ENCODE measurements around the gene NOMO2. TPM values are rescaled to one million over a fixed set of nuclear protein-coding genes. Genes with fewer than 3 reads are reported as not detected.
"Not testable (repeated sequence)": the region's sequence is repeated elsewhere in the genome, so short reads cannot be mapped to it uniquely, and the experiment has no call there.

Gene NOMO2
- polyA plus RNA-seq, 1 donor: 130 TPM

- not testable (repeated sequence) for H3K4me3 ChIP-seq (ENCODE audit: low read length); H3K9me3 ChIP-seq (ENCODE audit: control insufficient read depth, low read depth, low read length); H3K36me3 ChIP-seq (ENCODE audit: control insufficient read depth, insufficient read depth, low read length); DNase-seq; H3K27me3 ChIP-seq (ENCODE audit: control insufficient read depth, insufficient read depth, low read length); H3K27ac ChIP-seq (ENCODE audit: low read length); H3K4me1 ChIP-seq (ENCODE audit: control insufficient read depth, insufficient read depth, low read length)
- WGBS (ENCODE audit: insufficient coverage, low lambda C conversion rate): no CpG with 5 or more reads among the region's 15 CpGs
Observed at GRCh38 chr16:18521445-18522181, 40.3 kb downstream of the NOMO2 start.

GRCh38 chr16:18518536-18519283 is 43.2 kb downstream of the NOMO2 start:
- H3K9me3 ChIP-seq (ENCODE audit: control insufficient read depth, low read depth, low read length); H3K27ac ChIP-seq (ENCODE audit: low read length); H3K4me1 ChIP-seq (ENCODE audit: control insufficient read depth, insufficient read depth, low read length); H3K36me3 ChIP-seq (ENCODE audit: control insufficient read depth, insufficient read depth, low read length); DNase-seq; H3K27me3 ChIP-seq (ENCODE audit: control insufficient read depth, insufficient read depth, low read length); H3K4me3 ChIP-seq (ENCODE audit: low read length): not testable (repeated sequence)
- WGBS (ENCODE audit: insufficient coverage, low lambda C conversion rate): no CpG with 5 or more reads among the region's 12 CpGs

- H3K27me3 ChIP-seq (ENCODE audit: control insufficient read depth, insufficient read depth, low read length); H3K9me3 ChIP-seq (ENCODE audit: control insufficient read depth, low read depth, low read length); H3K27ac ChIP-seq (ENCODE audit: low read length); H3K36me3 ChIP-seq (ENCODE audit: control insufficient read depth, insufficient read depth, low read length); H3K4me1 ChIP-seq (ENCODE audit: control insufficient read depth, insufficient read depth, low read length); H3K4me3 ChIP-seq (ENCODE audit: low read length); DNase-seq: not testable (repeated sequence)
- no CpG with 5 or more reads among the region's 7 CpGs for WGBS (ENCODE audit: insufficient coverage, low lambda C conversion rate)
Observed at GRCh38 chr16:18498430-18498829, 63.5 kb downstream of the NOMO2 start.

- not testable (repeated sequence) for H3K36me3 ChIP-seq (ENCODE audit: control insufficient read depth, insufficient read depth, low read length); H3K4me3 ChIP-seq (ENCODE audit: low read length); H3K4me1 ChIP-seq (ENCODE audit: control insufficient read depth, insufficient read depth, low read length); H3K27me3 ChIP-seq (ENCODE audit: control insufficient read depth, insufficient read depth, low read length); DNase-seq; H3K9me3 ChIP-seq (ENCODE audit: control insufficient read depth, low read depth, low read length); H3K27ac ChIP-seq (ENCODE audit: low read length)
- no CpG with 5 or more reads among the region's 5 CpGs for WGBS (ENCODE audit: insufficient coverage, low lambda C conversion rate)
Observed at GRCh38 chr16:18497032-18497431, 64.9 kb downstream of the NOMO2 start.

GRCh38 chr16:18492118-18492897 is 69.6 kb downstream of the NOMO2 start:
- not testable (repeated sequence) for H3K27ac ChIP-seq (ENCODE audit: low read length); H3K4me3 ChIP-seq (ENCODE audit: low read length); DNase-seq; H3K27me3 ChIP-seq (ENCODE audit: control insufficient read depth, insufficient read depth, low read length); H3K36me3 ChIP-seq (ENCODE audit: control insufficient read depth, insufficient read depth, low read length); H3K4me1 ChIP-seq (ENCODE audit: control insufficient read depth, insufficient read depth, low read length); H3K9me3 ChIP-seq (ENCODE audit: control insufficient read depth, low read depth, low read length)
- no CpG with 5 or more reads among the region's 11 CpGs for WGBS (ENCODE audit: insufficient coverage, low lambda C conversion rate)

- not testable (repeated sequence) for H3K27me3 ChIP-seq (ENCODE audit: control insufficient read depth, insufficient read depth, low read length); H3K4me3 ChIP-seq (ENCODE audit: low read length); H3K27ac ChIP-seq (ENCODE audit: low read length); H3K36me3 ChIP-seq (ENCODE audit: control insufficient read depth, insufficient read depth, low read length); H3K4me1 ChIP-seq (ENCODE audit: control insufficient read depth, insufficient read depth, low read length); DNase-seq; H3K9me3 ChIP-seq (ENCODE audit: control insufficient read depth, low read depth, low read length)
- no CpG with 5 or more reads among the region's 8 CpGs for WGBS (ENCODE audit: insufficient coverage, low lambda C conversion rate)
Observed at GRCh38 chr16:18436025-18436424, 125.9 kb downstream of the NOMO2 start.

GRCh38 chr16:18415827-18416226 is 146.1 kb downstream of the NOMO2 start:
- H3K27ac ChIP-seq (ENCODE audit: low read length); H3K36me3 ChIP-seq (ENCODE audit: control insufficient read depth, insufficient read depth, low read length); H3K4me3 ChIP-seq (ENCODE audit: low read length); DNase-seq; H3K27me3 ChIP-seq (ENCODE audit: control insufficient read depth, insufficient read depth, low read length); H3K9me3 ChIP-seq (ENCODE audit: control insufficient read depth, low read depth, low read length); H3K4me1 ChIP-seq (ENCODE audit: control insufficient read depth, insufficient read depth, low read length): not testable (repeated sequence)
- no CpG with 5 or more reads among the region's 7 CpGs for WGBS (ENCODE audit: insufficient coverage, low lambda C conversion rate)

- H3K4me3 ChIP-seq (ENCODE audit: low read length); DNase-seq: not testable (repeated sequence)
Observed at GRCh38 chr16:18409532-18410293, 152.2 kb downstream of the NOMO2 start.

GRCh38 chr16:18401851-18402657 is 159.8 kb downstream of the NOMO2 start:
- not testable (repeated sequence) for H3K4me3 ChIP-seq (ENCODE audit: low read length); H3K4me1 ChIP-seq (ENCODE audit: control insufficient read depth, insufficient read depth, low read length); H3K27ac ChIP-seq (ENCODE audit: low read length); H3K9me3 ChIP-seq (ENCODE audit: control insufficient read depth, low read depth, low read length); DNase-seq; H3K27me3 ChIP-seq (ENCODE audit: control insufficient read depth, insufficient read depth, low read length); H3K36me3 ChIP-seq (ENCODE audit: control insufficient read depth, insufficient read depth, low read length)
- WGBS (ENCODE audit: insufficient coverage, low lambda C conversion rate): no CpG with 5 or more reads among the region's 88 CpGs

More at GRCh38 chr16:18409532-18410293, 152.2 kb downstream of the NOMO2 start:
- H3K36me3 ChIP-seq (ENCODE audit: control insufficient read depth, insufficient read depth, low read length); H3K27me3 ChIP-seq (ENCODE audit: control insufficient read depth, insufficient read depth, low read length); H3K4me1 ChIP-seq (ENCODE audit: control insufficient read depth, insufficient read depth, low read length); H3K9me3 ChIP-seq (ENCODE audit: control insufficient read depth, low read depth, low read length); H3K27ac ChIP-seq (ENCODE audit: low read length): not testable (repeated sequence)
- no CpG with 5 or more reads among the region's 11 CpGs for WGBS (ENCODE audit: insufficient coverage, low lambda C conversion rate)

Measured in large intestine (tissue), 3 donors.